Epidermal melanocyte (primary cell): ENCODE data around the gene ENOX1.

Experiments
- DNase-seq: peaks from one replicate; pipeline ENCODE4 v3.0.0; 2011; ENCODE audit warnings: low spot score; ENCODE audit not compliant: insufficient read length

ENOX1 gene

GRCh38 chr13:43291287-43292060 lies 495.3 kb downstream of the ENOX1 start:
- DNase-seq, result no peak

DNA sequence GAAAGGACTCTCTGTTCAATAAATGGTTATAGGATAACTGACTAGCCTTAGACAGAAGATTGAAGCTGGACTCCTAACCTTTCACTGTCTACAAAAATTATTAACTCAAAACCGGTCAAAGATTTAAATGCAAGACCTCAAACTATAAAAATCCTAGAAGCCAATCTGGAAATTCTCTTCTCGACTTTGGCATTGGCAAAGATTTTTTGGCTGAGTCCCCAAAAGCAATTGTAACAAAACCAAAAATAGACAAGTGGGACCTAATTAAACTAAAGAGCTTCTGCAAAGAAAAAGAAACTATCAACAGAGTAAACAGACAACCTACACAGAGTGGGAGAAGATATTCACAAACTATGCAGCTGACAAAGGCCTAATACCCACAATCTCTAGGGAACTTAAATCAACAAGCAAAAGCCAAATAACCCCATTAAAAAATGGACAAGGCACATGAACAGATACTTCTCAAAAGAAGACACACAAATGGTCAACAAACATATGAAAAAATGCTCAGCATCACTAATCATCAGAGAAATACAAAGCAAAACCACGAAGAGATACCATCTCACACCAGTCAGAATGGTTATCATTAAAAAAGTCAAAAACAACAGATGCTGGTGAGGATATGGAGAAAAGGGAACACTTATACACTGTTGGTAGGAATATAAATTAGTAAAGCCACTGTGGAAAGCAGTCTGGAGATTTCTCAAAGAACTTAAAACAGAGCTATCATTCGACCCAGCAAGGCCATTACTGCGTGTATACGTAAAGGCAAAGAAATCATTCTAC lies 497.1 kb downstream of the ENOX1 start:
- no peak for DNase-seq

DNA sequence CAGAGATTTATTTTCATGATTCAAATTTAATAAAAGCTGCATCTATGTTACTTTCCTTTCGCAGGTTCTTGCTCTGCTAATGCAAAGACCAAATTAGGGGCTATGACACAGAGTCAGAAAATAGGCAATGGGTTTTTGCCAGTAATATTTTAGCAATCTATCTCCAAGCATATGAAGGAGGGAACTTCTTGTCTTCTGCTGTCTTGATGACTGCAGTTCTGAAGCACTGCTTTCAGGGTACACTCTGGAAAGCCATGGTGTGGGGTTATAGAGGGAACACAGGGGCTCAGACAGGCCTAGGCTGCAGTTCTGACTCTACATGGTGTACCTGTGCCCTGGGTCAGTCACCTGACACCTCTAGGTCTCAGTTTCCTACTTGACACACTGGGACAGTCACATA lies 500.0 kb downstream of the ENOX1 start:
- no peak for DNase-seq

DNA sequence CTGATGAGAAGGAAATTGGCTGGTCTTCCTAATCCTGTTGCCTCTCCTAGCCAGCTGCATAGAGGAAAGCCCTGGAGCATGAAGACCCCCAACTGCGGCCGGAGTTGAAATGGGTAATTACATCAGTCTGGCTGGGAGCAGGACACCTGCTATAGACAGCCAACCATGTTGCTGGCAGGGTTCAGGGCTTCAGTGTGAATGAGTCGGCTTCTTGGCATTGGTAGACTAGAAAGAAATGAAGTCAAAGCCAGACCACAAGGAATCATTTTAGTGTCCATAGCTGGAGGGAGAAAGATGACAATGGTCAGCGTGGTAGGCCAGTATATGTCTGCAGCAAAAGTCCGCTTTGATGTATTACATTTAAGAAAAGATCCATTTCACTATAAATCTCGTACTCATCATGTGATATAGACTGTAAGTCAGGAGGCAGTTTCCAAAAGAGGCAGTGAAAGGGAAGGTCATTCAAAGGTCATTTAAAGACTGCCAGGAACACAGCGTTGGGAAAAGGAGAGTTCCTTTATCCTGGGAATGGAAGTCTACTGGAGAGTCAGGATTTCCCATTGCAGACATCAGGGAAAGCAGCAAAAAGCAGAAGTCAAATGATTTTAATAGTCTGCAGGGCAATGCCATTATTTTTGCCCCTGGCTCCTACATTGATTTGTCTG lies 500.7 kb downstream of the ENOX1 start:
- no peak for DNase-seq

DNA sequence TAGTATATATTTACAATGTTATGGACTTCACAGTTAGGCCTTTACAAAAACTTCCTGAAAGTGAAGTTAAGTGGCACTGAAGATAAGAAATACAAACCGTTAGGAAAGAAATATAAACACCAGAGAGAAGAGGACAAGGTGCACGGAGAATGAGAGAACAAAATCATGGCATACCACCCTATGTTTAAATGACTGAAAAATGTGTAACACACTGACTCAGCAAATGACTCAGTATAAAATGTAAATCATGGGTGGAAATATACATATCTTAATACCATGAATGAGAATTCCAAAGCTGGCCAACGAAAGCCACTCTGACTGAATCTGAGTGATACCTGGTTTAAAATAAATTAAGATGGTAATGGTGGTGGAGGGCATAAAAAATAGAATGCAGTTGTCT lies 502.6 kb downstream of the ENOX1 start:
- DNase-seq, result no peak

- no peak for DNase-seq
These were observed 507.1 kb downstream of the ENOX1 start for GRCh38 chr13:43279696-43280095.

GRCh38 chr13:43278127-43278526 lies 508.6 kb downstream of the ENOX1 start:
- DNase-seq, result no peak

- DNase-seq, result no peak
These were observed 509.6 kb downstream of the ENOX1 start for GRCh38 chr13:43277142-43277541.

GRCh38 chr13:43274881-43275280 lies 511.9 kb downstream of the ENOX1 start:
- no peak for DNase-seq

GRCh38 chr13:43273362-43273761 lies 513.4 kb downstream of the ENOX1 start:
- no peak for DNase-seq

- DNase-seq, result no peak
These were observed 513.9 kb downstream of the ENOX1 start for GRCh38 chr13:43272851-43273250.

- no peak for DNase-seq
These were observed 515.6 kb downstream of the ENOX1 start for GRCh38 chr13:43271152-43271551.

- DNase-seq, result no peak
These were observed 516.5 kb downstream of the ENOX1 start for GRCh38 chr13:43270130-43270830.

DNA sequence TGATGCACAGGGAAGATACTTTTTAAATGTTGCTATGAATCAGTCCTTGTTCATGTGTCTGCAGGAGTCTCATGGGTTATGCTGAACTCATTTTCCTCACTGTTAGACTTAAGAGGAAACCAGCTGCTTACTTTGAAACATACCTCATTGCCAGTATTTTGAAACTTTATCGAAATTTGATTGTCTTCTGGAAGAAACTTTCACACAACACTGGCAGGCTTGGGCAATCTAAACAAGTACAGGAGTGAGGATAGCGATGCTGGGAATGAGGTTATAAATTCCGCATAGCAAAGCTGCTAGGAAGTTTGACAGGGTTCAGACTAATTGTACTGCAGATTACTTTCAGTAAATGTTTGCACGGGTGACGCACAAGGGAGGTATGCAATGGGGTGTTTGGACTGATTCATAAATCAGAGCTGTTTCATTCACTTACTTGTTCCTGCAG lies 517.7 kb downstream of the ENOX1 start:
- DNase-seq, result no peak

GRCh38 chr13:43268632-43269031 lies 518.1 kb downstream of the ENOX1 start:
- no peak for DNase-seq

DNA sequence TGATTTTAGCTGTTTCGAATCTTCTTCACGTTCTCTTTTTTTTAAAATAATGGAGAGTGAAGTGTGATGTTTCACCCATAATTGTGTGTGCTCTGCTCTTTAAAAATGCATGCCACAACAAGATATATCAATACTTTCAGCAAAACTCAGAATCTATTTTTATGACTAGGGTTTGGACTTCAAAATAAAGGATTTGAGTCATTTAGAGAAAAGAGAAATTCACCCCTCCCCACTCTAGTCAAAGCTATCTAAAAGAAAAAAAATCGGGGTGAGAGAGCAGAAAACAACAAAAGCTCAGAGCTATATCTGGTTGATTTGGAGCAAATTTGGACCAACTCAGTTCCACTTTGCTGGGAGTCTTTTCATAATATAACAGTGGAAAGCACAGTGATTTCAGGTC lies 518.9 kb downstream of the ENOX1 start:
- no peak for DNase-seq

- DNase-seq, result no peak
These were observed 519.7 kb downstream of the ENOX1 start for GRCh38 chr13:43266936-43267615.

DNA sequence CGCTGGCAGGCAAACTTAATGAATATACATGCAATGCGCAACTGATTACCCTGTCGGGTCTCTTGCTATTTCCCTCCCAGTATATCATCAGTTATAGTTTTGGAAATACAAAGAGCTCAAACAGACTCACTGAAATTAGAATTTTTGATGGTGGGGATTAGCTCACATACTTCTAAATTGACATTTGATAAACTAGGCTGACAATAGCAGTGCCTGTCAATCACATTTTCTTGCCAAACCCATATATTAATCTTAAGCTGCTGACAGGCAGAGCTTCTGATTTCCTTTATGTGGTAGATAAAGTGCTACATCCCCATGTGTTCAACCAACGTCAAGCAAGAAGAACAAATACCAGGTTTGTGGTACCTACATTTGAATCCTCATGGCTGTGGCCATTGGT lies 521.7 kb downstream of the ENOX1 start:
- no peak for DNase-seq

- no peak for DNase-seq
These were observed 522.3 kb downstream of the ENOX1 start for GRCh38 chr13:43264458-43264857.

- DNase-seq, result no peak
These were observed 523.7 kb downstream of the ENOX1 start for GRCh38 chr13:43263047-43263446.

DNA sequence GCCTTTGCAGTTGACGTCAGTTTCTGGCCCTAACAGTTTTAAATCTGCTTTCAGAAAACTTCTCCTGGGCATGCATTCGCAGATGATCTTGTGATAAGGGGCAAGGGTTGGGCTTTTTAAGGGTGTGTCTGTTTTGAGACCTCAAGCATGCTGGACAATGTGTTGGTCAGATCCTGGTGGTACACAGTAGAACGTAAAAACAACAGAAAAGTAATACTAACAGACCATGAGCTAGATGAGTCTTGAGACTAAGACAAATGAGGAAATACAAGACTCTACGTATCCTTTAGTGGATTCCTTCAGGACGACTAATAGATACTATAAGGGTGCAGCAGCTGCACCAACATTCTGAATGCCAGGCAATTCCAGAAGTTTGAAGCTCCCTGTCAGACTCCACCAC lies 525.8 kb downstream of the ENOX1 start:
- DNase-seq, result no peak
